Effector CD8-positive, alpha-beta T cell (primary cell): ENCODE measurements around the gene CWF19L2.

Source experiments
- DNase-seq: peaks from one replicate; lab custom pipeline; 2025; lab: John Stamatoyannopoulos, UW

Gene CWF19L2

GRCh38 chr11:107301878-107302277 is 155.7 kb downstream of the CWF19L2 start:
- no peak for DNase-seq

GRCh38 chr11:107293677-107294344 is 163.8 kb downstream of the CWF19L2 start:
- DNase-seq = no peak

- no peak for DNase-seq
Measured at GRCh38 chr11:107282195-107282594, 175.4 kb downstream of the CWF19L2 start.
